Measurements from ENCODE around the gene SMS.

- no peak for TF ChIP-seq POLR2AphosphoS5 (IDR thresholded peaks at IDR 0.05; ENCODE audit: low read depth, low read length)
- no peak for TF ChIP-seq TAF1 (IDR thresholded peaks at IDR 0.05; ENCODE audit: borderline replicate concordance, insufficient read depth, low read length)
These were observed 26.4 kb downstream of the SMS start for GRCh38 chrX:21966866-21967265.
